ENCODE data around the gene LRRK1. TPM values are rescaled to one million over a fixed set of nuclear protein-coding genes. Genes with fewer than 3 reads are reported as not detected.

Gene LRRK1
- total and polyA plus RNA-seq, 2 of the 13 experiments (the other 11 are each of a cell fraction or from before 2014, with no cell fraction given), result 0.13 to 1.2 TPM

DNA sequence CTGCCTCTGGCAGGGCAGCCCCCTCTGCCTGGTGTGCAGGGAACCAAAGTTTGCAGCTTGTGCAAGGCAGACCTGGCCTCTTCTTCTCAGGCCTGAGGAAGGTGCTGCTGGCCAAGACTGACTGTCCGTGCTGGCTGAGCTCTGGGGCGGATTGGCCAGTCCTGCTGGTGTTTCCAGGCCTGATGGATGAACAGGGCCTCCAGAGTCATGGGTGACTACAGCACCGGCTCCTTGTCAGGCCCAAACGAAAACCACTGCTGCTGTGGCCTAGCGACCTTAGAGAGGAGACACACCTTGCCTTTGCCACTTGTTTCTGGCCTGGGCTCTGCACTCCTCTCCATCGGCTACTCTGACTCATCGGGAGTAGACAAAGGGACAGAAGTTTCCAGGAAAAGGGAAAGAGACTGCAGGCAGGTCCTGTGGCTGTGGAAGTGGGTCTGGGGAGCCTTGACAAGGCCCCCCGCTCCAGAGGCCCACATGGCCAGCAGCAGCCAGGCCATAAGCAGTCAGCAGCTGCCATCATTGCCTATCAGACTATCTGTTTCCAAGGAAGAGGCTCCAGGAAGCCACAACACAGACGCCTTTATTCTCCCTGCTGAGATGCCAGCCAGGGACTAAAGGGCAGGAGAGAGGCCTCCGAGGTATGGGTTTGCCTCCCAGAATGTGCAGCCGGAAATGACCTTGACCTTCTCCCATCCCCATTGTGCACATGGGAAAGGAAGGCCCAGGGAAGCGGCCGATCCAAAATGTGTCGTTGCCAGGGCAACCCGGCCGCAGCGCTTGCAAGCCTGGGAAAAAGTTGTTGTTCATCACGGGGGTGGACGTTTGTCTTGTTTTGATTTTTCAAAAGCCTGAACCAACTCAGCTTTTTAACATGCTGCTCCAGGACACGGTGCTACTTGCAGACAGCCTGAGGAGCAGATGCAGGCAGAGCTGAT, 172.2 kb downstream of the LRRK1 start (continued):
- peak; percentile 74; the same call in 1 of the 2 replicates for TF ChIP-seq RFXAP (CRISPR knock-in tag; IDR thresholded peaks at IDR 0.05; ENCODE audit: borderline replicate concordance)
- peak; percentile 73 for TF ChIP-seq ZNF12 (CRISPR knock-in tag; IDR thresholded peaks at IDR 0.05)
- TF ChIP-seq SATB2 (CRISPR knock-in tag; IDR thresholded peaks at IDR 0.05), result no peak
- TF ChIP-seq, protein P1, sequence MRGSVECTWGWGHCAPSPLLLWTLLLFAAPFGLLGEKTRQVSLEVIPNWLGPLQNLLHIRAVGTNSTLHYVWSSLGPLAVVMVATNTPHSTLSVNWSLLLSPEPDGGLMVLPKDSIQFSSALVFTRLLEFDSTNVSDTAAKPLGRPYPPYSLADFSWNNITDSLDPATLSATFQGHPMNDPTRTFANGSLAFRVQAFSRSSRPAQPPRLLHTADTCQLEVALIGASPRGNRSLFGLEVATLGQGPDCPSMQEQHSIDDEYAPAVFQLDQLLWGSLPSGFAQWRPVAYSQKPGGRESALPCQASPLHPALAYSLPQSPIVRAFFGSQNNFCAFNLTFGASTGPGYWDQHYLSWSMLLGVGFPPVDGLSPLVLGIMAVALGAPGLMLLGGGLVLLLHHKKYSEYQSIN (CRISPR knock-in tag; IDR thresholded peaks at IDR 0.05; ENCODE audit: borderline replicate concordance), result no peak
- TF ChIP-seq JUND (CRISPR knock-in tag; IDR thresholded peaks at IDR 0.05), result no peak
- no peak for TF ChIP-seq RFXANK (CRISPR knock-in tag; IDR thresholded peaks at IDR 0.05)
- TF ChIP-seq ESRRA (CRISPR knock-in tag; IDR thresholded peaks at IDR 0.05; ENCODE audit: low read depth), result 0 out of 2 replicates have a peak, but pooled peaks have one; percentile 54
- no peak for TF ChIP-seq WIZ (CRISPR knock-in tag; IDR thresholded peaks at IDR 0.05)
- TF ChIP-seq ZSCAN12 (CRISPR knock-in tag; IDR thresholded peaks at IDR 0.05), result no peak
- no peak for TF ChIP-seq TMF1 (CRISPR knock-in tag; IDR thresholded peaks at IDR 0.05; ENCODE audit: low read depth)
- TF ChIP-seq, protein P2, sequence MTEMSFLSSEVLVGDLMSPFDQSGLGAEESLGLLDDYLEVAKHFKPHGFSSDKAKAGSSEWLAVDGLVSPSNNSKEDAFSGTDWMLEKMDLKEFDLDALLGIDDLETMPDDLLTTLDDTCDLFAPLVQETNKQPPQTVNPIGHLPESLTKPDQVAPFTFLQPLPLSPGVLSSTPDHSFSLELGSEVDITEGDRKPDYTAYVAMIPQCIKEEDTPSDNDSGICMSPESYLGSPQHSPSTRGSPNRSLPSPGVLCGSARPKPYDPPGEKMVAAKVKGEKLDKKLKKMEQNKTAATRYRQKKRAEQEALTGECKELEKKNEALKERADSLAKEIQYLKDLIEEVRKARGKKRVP (CRISPR knock-in tag; IDR thresholded peaks at IDR 0.05), result no peak
- TF ChIP-seq SALL2 (CRISPR knock-in tag; IDR thresholded peaks at IDR 0.05), result 0 out of 2 replicates have a peak, but pooled peaks have one; percentile 35
- TF ChIP-seq RAD21 (CRISPR knock-in tag; IDR thresholded peaks at IDR 0.05), result no peak
- TF ChIP-seq, protein P3, sequence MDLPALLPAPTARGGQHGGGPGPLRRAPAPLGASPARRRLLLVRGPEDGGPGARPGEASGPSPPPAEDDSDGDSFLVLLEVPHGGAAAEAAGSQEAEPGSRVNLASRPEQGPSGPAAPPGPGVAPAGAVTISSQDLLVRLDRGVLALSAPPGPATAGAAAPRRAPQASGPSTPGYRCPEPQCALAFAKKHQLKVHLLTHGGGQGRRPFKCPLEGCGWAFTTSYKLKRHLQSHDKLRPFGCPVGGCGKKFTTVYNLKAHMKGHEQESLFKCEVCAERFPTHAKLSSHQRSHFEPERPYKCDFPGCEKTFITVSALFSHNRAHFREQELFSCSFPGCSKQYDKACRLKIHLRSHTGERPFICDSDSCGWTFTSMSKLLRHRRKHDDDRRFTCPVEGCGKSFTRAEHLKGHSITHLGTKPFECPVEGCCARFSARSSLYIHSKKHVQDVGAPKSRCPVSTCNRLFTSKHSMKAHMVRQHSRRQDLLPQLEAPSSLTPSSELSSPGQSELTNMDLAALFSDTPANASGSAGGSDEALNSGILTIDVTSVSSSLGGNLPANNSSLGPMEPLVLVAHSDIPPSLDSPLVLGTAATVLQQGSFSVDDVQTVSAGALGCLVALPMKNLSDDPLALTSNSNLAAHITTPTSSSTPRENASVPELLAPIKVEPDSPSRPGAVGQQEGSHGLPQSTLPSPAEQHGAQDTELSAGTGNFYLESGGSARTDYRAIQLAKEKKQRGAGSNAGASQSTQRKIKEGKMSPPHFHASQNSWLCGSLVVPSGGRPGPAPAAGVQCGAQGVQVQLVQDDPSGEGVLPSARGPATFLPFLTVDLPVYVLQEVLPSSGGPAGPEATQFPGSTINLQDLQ (CRISPR knock-in tag; IDR thresholded peaks at IDR 0.05), result no peak
- TF ChIP-seq TCF12 (IDR thresholded peaks at IDR 0.05), result no peak
- TF ChIP-seq TCF12 (CRISPR knock-in tag; IDR thresholded peaks at IDR 0.05), result peak; percentile 40; the same call in 1 of the 2 replicates
- no peak for TF ChIP-seq ZNF737 (CRISPR knock-in tag; IDR thresholded peaks at IDR 0.05; ENCODE audit: borderline replicate concordance)
- TF ChIP-seq ZNF570 (CRISPR knock-in tag; IDR thresholded peaks at IDR 0.05; ENCODE audit: borderline replicate concordance), result no peak
- TF ChIP-seq, protein P4, sequence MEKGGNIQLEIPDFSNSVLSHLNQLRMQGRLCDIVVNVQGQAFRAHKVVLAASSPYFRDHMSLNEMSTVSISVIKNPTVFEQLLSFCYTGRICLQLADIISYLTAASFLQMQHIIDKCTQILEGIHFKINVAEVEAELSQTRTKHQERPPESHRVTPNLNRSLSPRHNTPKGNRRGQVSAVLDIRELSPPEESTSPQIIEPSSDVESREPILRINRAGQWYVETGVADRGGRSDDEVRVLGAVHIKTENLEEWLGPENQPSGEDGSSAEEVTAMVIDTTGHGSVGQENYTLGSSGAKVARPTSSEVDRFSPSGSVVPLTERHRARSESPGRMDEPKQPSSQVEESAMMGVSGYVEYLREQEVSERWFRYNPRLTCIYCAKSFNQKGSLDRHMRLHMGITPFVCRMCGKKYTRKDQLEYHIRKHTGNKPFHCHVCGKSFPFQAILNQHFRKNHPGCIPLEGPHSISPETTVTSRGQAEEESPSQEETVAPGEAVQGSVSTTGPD (CRISPR knock-in tag; IDR thresholded peaks at IDR 0.05), result no peak
- no peak for TF ChIP-seq MEIS2 (CRISPR knock-in tag; IDR thresholded peaks at IDR 0.05)
- TF ChIP-seq ZNF124 (CRISPR knock-in tag; IDR thresholded peaks at IDR 0.05), result no peak; the same call in none of the 2 replicates
- no peak for TF ChIP-seq ZNF75D (CRISPR knock-in tag; IDR thresholded peaks at IDR 0.05; ENCODE audit: borderline replicate concordance)
- TF ChIP-seq KLF16 (CRISPR knock-in tag; IDR thresholded peaks at IDR 0.05), result peak in 1 of 2 experiments; percentile 75; a peak in 1 of 4 replicates
- peak; percentile 22; the same call in 1 of the 2 replicates for TF ChIP-seq CEBPG (CRISPR knock-in tag; IDR thresholded peaks at IDR 0.05)
- no peak for TF ChIP-seq ZNF777 (CRISPR knock-in tag; IDR thresholded peaks at IDR 0.05)
